Transverse colon (tissue), 4 donors: ENCODE measurements around the gene P2RX4.

Experiments
- CTCF ChIP-seq, 5 experiments: fragments of 200-600 bp in 3 of 5; fragments of 450-650 bp in 2 of 5; sonication (generic) in 3 of 5; IDR thresholded peaks; 1 replicate in 2 of 5; 2 replicates in 3 of 5; pipeline ENCODE4 v1.5.1; 2016 to 2017; ENCODE audit warnings: antibody characterized with exemption in 5 of 5, inconsistent platforms in 3 of 5, mild to moderate bottlenecking in 2 of 5, moderate library complexity in 1 of 5
- POLR2AphosphoS5 ChIP-seq, 3 donors: sonication (generic); formaldehyde crosslinking; IDR thresholded peaks; one replicate each; pipeline ENCODE4 v1.6.1; 2016; ENCODE audit warnings: antibody characterized with exemption in 3 of 3

- no peak for TF ChIP-seq CTCF (IDR thresholded peaks at IDR 0.05)
- no peak for TF ChIP-seq POLR2AphosphoS5 (IDR thresholded peaks at IDR 0.05)
These were observed 35.1 kb downstream of the P2RX4 start for GRCh38 chr12:121245031-121245430.
